Stimulated activated naive CD8-positive, alpha-beta T cell treated with anti-CD3 and anti-CD28 coated beads, Interleukin-15, amount 100 ng/mL, for 72 hours (primary cell): ENCODE measurements around the gene BMI1.
"Not testable (repeated sequence)": the region's sequence is repeated elsewhere in the genome, so short reads cannot be mapped to it uniquely, and the experiment has no call there.

Experiments
- ATAC-seq: fragments of 150-1000 bp; cut with Tn5 transposase; 2 replicates; pipeline ENCODE4 v1.10.0; 2021; ENCODE audit warnings: mild to moderate bottlenecking, moderate library complexity
- DNase-seq, 2 donors: peaks; one replicate each; pipeline ENCODE4 v3.0.0; 2021 to 2022
- H3K27ac Mint-ChIP-seq, 2 donors: one replicate each; pipeline ENCODE4 v1.8.0; 2022; ENCODE audit warnings: mild to moderate bottlenecking in 2 of 2, mixed read lengths in 2 of 2, moderate library complexity in 2 of 2
- H3K27me3 Mint-ChIP-seq: one replicate; pipeline ENCODE4 v1.8.0; 2022; ENCODE audit warnings: mixed read lengths
- H3K4me1 Mint-ChIP-seq: one replicate; pipeline ENCODE4 v1.8.0; 2022; ENCODE audit warnings: mild to moderate bottlenecking, mixed read lengths
- H3K4me3 Mint-ChIP-seq, 2 donors: one replicate each; pipeline ENCODE4 v1.8.0; 2022; ENCODE audit warnings: mild to moderate bottlenecking in 2 of 2, mixed read lengths in 2 of 2, moderate library complexity in 1 of 2
- H3K9me3 Mint-ChIP-seq, 2 donors: one replicate each; pipeline ENCODE4 v1.8.0; 2022; ENCODE audit warnings: mixed read lengths in 2 of 2

BMI1 gene

GRCh38 chr10:22341190-22341925 lies 20.5 kb downstream of the BMI1 start:
- ATAC-seq: peak; percentile 29
- Mint-ChIP-seq H3K9me3 (peaks cover 0 to 3% of the 10 kb centered on the region in 2 donors), H3K27ac (peak overlapping the region in 1 of 2 donors; percentile 80), H3K27me3 (peaks cover 84% of the 10 kb centered on the region), H3K4me1 (peaks cover 35% of the 10 kb centered on the region), H3K4me3 (peak overlapping the region; percentile 72 to 78)
- DNase-seq: no peak

- no peak for DNase-seq
- H3K9me3 Mint-ChIP-seq: peaks cover 0 to 5% of the 10 kb centered on the region in 2 donors
- peaks cover 30% of the 10 kb centered on the region for H3K4me1 Mint-ChIP-seq
- H3K27me3 Mint-ChIP-seq: peaks cover 84% of the 10 kb centered on the region
- no peak for ATAC-seq
- H3K27ac Mint-ChIP-seq: no peak overlapping the region
- no peak overlapping the region for H3K4me3 Mint-ChIP-seq
These were observed 21.0 kb downstream of the BMI1 start for GRCh38 chr10:22341926-22342196.

GRCh38 chr10:22342421-22342820 lies 21.5 kb downstream of the BMI1 start:
- no peak for DNase-seq
- Mint-ChIP-seq H3K4me1 (peaks cover 25% of the 10 kb centered on the region), H3K27me3 (peaks cover 84% of the 10 kb centered on the region), H3K4me3 (no peak overlapping the region), H3K27ac (no peak overlapping the region), H3K9me3 (peaks cover 0 to 5% of the 10 kb centered on the region in 2 donors)
- ATAC-seq: no peak

- H3K27me3 Mint-ChIP-seq: peaks cover 73% of the 10 kb centered on the region
- no peak for ATAC-seq
- DNase-seq: no peak
- peaks cover 24% of the 10 kb centered on the region for H3K4me1 Mint-ChIP-seq
- peaks cover 0 to 5% of the 10 kb centered on the region in 2 donors for H3K9me3 Mint-ChIP-seq
- no peak overlapping the region for H3K27ac Mint-ChIP-seq
- no peak overlapping the region for H3K4me3 Mint-ChIP-seq
These were observed 22.8 kb downstream of the BMI1 start for GRCh38 chr10:22343731-22344130.

DNA sequence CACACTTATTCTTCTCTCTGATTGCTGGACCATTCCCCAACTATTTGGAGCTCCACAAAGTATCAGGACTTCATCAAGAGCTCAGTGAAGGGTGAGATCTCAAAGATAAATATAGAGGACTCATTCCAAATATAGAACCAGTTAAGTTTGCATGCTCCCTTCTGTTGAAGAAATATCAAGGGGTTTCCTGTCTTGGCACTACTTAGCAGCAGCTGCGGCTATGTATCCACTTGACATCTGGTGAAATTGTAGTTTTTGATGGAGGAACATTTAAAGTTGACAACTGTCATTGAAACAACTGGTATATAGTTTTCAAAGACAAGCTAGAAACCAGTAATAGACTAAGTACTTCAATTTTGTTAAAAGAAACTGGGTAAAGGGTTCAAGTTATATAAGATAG lies 23.4 kb downstream of the BMI1 start:
- Mint-ChIP-seq H3K4me1 (peaks cover 24% of the 10 kb centered on the region), H3K27ac (no peak overlapping the region), H3K9me3 (peaks cover 0 to 5% of the 10 kb centered on the region in 2 donors), H3K4me3 (peak overlapping the region in 1 of 2 donors; percentile 78), H3K27me3 (peaks cover 73% of the 10 kb centered on the region)
- ATAC-seq (no peak), DNase-seq (no peak)

GRCh38 chr10:22344781-22345300 lies 23.9 kb downstream of the BMI1 start:
- Mint-ChIP-seq H3K9me3 (peaks cover 0 to 5% of the 10 kb centered on the region in 2 donors), H3K4me1 (peaks cover 23% of the 10 kb centered on the region), H3K27ac (no peak overlapping the region), H3K27me3 (peaks cover 71% of the 10 kb centered on the region), H3K4me3 (peak overlapping the region; percentile 78 to 85)
- DNase-seq: peak in 1 of 2 donors; percentile 14
- no peak for ATAC-seq

DNA sequence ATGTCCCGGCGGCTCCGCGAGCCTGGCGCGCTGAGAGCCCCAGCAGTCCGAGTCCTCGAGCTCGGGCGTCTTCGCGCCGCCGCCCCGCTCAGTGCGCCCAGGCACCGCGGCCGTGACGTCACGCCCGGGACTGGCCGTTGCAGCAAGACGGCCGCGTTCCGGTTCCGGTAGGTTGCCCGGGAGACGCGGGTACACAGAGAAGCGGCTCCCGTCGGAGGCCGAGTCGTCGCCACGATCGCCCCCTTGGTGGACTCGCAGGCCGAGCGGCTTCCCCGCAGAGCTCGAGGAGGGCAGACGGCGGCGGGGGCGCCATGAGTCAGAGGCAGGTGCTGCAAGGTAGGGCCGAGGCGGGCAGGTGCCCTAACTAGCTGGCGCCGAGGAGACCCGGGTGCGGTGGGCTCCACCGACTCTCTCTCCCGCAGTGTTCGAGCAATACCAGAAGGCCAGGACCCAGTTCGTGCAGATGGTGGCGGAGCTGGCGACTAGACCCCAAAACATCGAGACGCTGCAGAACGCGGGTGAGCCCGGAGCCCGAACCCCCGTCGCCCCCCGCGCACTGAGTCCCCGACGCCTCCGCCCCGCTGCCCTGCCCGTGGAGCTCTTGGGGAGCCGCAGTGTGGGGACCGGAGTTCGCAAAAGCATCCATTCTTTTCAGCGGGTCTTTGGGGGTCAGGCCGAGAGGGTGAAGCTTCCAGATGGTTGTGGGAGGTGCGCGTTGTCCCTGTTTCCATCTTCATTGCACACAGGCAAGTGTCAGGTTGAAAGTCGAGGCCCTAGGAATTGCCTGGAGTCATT lies 24.6 kb downstream of the BMI1 start, which contains the start of gene SPAG6:
Gene SPAG6 (plus strand): TSS at position 196 of the 795 bp plus-strand sequence. CDS start 116 bp downstream, at position 312.
- Mint-ChIP-seq H3K27ac (peak within 1 kb of the TSS in 1 of 2 donors; percentile 63), H3K9me3 (peaks cover 0 to 5% of the 10 kb centered on the region in 2 donors), H3K4me3 (peak within 1 kb of the TSS; percentile 78 to 85), H3K4me1 (peaks cover 19% of the 10 kb centered on the region), H3K27me3 (peaks cover 72% of the 10 kb centered on the region)
- DNase-seq (peak; percentile 55 to 78), ATAC-seq (peak; percentile 75)

GRCh38 chr10:22346096-22346661 lies 25.3 kb downstream of the BMI1 start:
- H3K27ac Mint-ChIP-seq: peak overlapping the region in 1 of 2 donors; percentile 63
- peaks cover 79% of the 10 kb centered on the region for H3K27me3 Mint-ChIP-seq
- peaks cover 0 to 5% of the 10 kb centered on the region in 2 donors for H3K9me3 Mint-ChIP-seq
- ATAC-seq (no peak), DNase-seq (no peak)
- H3K4me1 Mint-ChIP-seq: peaks cover 18% of the 10 kb centered on the region
- H3K4me3 Mint-ChIP-seq: peak overlapping the region; percentile 72 to 85

DNA sequence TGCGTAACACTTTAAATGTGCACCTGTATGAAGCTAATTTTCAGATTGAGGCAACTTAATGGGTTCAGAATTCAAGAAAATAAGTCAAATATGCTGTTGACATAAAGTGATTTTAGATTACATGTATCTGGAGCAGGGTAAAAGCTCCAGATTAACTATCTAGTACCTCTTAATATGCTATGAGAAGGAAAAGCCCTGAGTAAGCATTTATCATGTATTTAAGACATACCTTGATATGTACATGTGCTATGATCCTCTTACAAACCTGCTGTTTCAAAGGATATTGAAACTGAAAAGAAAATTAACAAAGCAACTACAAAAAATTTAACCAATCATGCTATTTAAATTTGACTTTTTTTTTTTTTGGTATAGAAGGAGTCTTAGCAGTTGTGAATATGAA lies 28.9 kb downstream of the BMI1 start:
- H3K9me3 Mint-ChIP-seq: peaks cover 0 to 5% of the 10 kb centered on the region in 2 donors
- no peak for DNase-seq
- H3K27me3 Mint-ChIP-seq: peaks cover 62% of the 10 kb centered on the region
- no peak overlapping the region for H3K4me3 Mint-ChIP-seq
- H3K4me1 Mint-ChIP-seq: peaks cover 7% of the 10 kb centered on the region
- no peak overlapping the region for H3K27ac Mint-ChIP-seq
- no peak for ATAC-seq

DNA sequence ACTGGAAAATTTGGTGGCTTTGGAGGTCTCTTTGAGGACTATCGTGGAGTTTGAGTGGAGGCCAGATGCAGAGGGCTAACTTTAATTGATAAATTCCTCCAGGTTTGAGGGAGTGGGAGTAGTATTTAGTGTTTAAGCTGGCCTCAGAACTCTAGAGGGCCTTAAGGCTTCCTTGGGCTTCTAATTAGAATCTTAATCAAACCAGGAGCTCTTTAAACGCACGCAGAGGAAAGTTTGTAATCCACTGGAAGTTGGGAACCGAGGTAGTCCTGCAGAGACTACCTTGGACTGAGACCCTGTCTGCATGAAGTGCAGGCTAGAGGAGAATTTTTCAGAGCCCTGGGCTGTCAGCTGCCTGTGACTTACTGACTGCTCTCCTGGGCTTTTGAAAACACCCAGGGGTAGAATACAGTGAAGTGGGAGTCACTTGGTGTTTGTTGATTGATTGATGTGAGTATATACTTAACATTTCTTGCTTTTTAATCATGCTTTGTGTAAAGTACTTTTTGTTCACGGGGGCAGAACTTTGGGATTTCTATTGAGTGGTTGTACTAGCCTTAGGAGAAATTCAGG lies 30.3 kb downstream of the BMI1 start:
- peaks cover 0 to 4% of the 10 kb centered on the region in 2 donors for H3K9me3 Mint-ChIP-seq
- no peaks in the 10 kb centered on the region for H3K4me1 Mint-ChIP-seq
- peaks cover 47% of the 10 kb centered on the region for H3K27me3 Mint-ChIP-seq
- ATAC-seq: no peak
- H3K4me3 Mint-ChIP-seq: no peak overlapping the region
- H3K27ac Mint-ChIP-seq: no peak overlapping the region
- no peak for DNase-seq

- DNase-seq (no peak), ATAC-seq (no peak)
- Mint-ChIP-seq H3K27me3 (peaks cover 16% of the 10 kb centered on the region), H3K9me3 (no peaks in the 10 kb centered on the region), H3K4me3 (no peak overlapping the region), H3K27ac (no peak overlapping the region), H3K4me1 (peaks cover 7% of the 10 kb centered on the region)
These were observed 35.5 kb downstream of the BMI1 start for GRCh38 chr10:22356324-22356873.

DNA sequence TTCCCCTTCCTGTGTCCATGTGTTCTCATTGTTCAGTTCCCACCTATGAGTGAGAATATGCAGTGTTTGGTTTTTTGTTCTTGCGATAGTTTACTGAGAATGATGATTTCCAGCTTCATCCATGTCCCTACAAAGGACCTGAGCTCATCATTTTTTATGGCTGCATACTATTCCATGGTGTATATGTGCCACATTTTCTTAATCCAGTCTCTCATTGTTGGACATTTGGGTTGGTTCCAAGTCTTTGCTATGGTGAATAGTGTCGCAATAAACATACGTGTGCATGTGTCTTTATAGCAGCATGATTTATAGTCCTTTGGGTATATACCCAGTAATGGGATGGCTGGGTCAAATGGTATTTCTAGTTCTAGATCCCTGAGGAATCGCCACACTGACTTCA lies 36.9 kb downstream of the BMI1 start:
- not testable (repeated sequence) for H3K9me3 Mint-ChIP-seq, DNase-seq, ATAC-seq, H3K4me1 Mint-ChIP-seq, H3K4me3 Mint-ChIP-seq, H3K27ac Mint-ChIP-seq
- H3K27me3 Mint-ChIP-seq: peaks cover 13% of the 10 kb centered on the region

GRCh38 chr10:22363305-22363704 lies 42.4 kb downstream of the BMI1 start:
- no peak overlapping the region for H3K27ac Mint-ChIP-seq
- H3K4me1 Mint-ChIP-seq: peaks cover 29% of the 10 kb centered on the region
- peak overlapping the region in 1 of 2 donors; percentile 23 for H3K4me3 Mint-ChIP-seq
- ATAC-seq (peak; percentile 89), DNase-seq (peak in 1 of 2 donors; percentile 56)
- H3K9me3 Mint-ChIP-seq: peaks cover 0 to 5% of the 10 kb centered on the region in 2 donors
- H3K27me3 Mint-ChIP-seq: peaks cover 9% of the 10 kb centered on the region

- H3K4me1 Mint-ChIP-seq: peaks cover 37% of the 10 kb centered on the region
- no peak for DNase-seq
- H3K27ac Mint-ChIP-seq: peak overlapping the region in 1 of 2 donors; percentile 19
- peaks cover 9% of the 10 kb centered on the region for H3K27me3 Mint-ChIP-seq
- H3K4me3 Mint-ChIP-seq: no peak overlapping the region
- H3K9me3 Mint-ChIP-seq: peaks cover 0 to 5% of the 10 kb centered on the region in 2 donors
- ATAC-seq: no peak
These were observed 43.7 kb downstream of the BMI1 start for GRCh38 chr10:22364407-22365140.
